ENCODE measurements around the gene KCNMA1.

DNA sequence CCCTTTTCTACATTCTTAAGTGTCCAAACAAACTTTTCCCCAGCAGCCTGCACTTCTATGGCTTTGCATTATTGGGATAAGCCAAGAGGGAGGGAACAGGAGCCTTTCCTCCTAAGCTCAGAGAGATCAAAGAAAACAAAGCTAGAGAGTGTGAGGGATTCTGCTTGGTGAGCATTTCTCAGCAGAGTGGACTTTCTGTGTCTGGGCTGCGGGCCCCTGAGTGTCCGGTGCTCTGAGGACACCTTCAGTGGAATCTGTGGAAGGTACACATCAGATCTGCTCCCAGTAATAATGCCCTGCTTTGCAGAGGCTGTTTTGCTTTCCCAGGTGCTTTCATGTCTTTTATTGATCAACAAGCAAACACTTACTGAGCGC lies 50.2 kb downstream of the KCNMA1 start:
- TF ChIP-seq, protein P1, sequence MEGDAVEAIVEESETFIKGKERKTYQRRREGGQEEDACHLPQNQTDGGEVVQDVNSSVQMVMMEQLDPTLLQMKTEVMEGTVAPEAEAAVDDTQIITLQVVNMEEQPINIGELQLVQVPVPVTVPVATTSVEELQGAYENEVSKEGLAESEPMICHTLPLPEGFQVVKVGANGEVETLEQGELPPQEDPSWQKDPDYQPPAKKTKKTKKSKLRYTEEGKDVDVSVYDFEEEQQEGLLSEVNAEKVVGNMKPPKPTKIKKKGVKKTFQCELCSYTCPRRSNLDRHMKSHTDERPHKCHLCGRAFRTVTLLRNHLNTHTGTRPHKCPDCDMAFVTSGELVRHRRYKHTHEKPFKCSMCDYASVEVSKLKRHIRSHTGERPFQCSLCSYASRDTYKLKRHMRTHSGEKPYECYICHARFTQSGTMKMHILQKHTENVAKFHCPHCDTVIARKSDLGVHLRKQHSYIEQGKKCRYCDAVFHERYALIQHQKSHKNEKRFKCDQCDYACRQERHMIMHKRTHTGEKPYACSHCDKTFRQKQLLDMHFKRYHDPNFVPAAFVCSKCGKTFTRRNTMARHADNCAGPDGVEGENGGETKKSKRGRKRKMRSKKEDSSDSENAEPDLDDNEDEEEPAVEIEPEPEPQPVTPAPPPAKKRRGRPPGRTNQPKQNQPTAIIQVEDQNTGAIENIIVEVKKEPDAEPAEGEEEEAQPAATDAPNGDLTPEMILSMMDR (conservative IDR thresholded peaks at IDR 0.05): no peak
- TF ChIP-seq EZH2 (IDR thresholded peaks at IDR 0.05; ENCODE audit: low read depth): no peak

All from PC-9 (cell line).